Stomach (tissue), 9 donors: Measurements from ENCODE around the gene ASB9. TPM values are rescaled to one million over a fixed set of nuclear protein-coding genes. Genes with fewer than 3 reads are reported as not detected.
"Not testable (repeated sequence)": the region's sequence is repeated elsewhere in the genome, so short reads cannot be mapped to it uniquely, and the experiment has no call there.

Source experiments
- DNase-seq, 2 donors: peaks; one replicate each; pipeline versions ENCODE4 v3.0.0 to v3.0.0-alpha.2; 2013 to 2019
- H3K27ac ChIP-seq, 5 donors: fragments of 200-600 bp in 4 of 5; sonication (generic) in 4 of 5; one replicate each; pipeline ENCODE4 v1.5.1; 2013 to 2019; ENCODE audit warnings: mild to moderate bottlenecking in 1 of 5, moderate library complexity in 1 of 5
- H3K27me3 ChIP-seq, 3 donors: fragments of 200-600 bp; sonication (generic); one replicate each; pipeline ENCODE4 v1.5.1; 2017 to 2019; ENCODE audit warnings: mixed run types in 1 of 3
- H3K36me3 ChIP-seq, 4 donors: fragments of 200-600 bp; sonication (generic); 1 replicate in 3 of 4; 2 replicates in 1 of 4; pipeline ENCODE4 v1.5.1; 2016 to 2019
- H3K4me1 ChIP-seq, 4 donors: fragments of 200-600 bp; sonication (generic); one replicate each; pipeline ENCODE4 v1.5.1; 2016 to 2019
- H3K4me3 ChIP-seq, 4 donors: fragments of 200-600 bp; sonication (generic) in 3 of 4; one replicate each; pipeline ENCODE4 v1.5.1; 2016 to 2019; ENCODE audit warnings: mild to moderate bottlenecking in 1 of 4
- H3K9me3 ChIP-seq, 4 donors: fragments of 200-600 bp; sonication (generic); one replicate each; pipeline ENCODE4 v1.5.1; 2016 to 2019
- EP300 ChIP-seq: sonication (generic); formaldehyde crosslinking; IDR thresholded peaks from one replicate; pipeline ENCODE4 v1.6.1; 2017; ENCODE audit warnings: antibody characterized with exemption
- POLR2A ChIP-seq, 4 donors: fragments of 450-650 bp; IDR thresholded peaks; one replicate each; pipeline ENCODE4 v1.6.1; 2016; ENCODE audit warnings: antibody characterized with exemption in 4 of 4, control low read depth in 2 of 4, mild to moderate bottlenecking in 1 of 4, moderate library complexity in 1 of 4
- POLR2AphosphoS5 ChIP-seq, 3 donors: sonication (generic); formaldehyde crosslinking; IDR thresholded peaks; one replicate each; pipeline ENCODE4 v1.6.1; 2016; ENCODE audit warnings: antibody characterized with exemption in 3 of 3
- WGBS, 5 donors: extraction: QIAGEN DNeasy Blood & Tissue Kit in 3 of 5; methylation state at CpG; one replicate each; pipeline versions ENCODE4 v1.1.5 to v1.1.7; 2013 to 2018; 5-methylcytosine and 5-hydroxymethylcytosine counted together
- intact Hi-C: fragments of 100-400 bp; cut with DNase I; formaldehyde crosslinking; loops from one replicate; pipeline ENCODE4 v1.15.1; 2023; ENCODE audit warnings: low total_unique reads
- polyA plus RNA-seq, 3 donors: library from polyadenylated mRNA; stranded (reverse); fragments of 200-250 nt; gene quantifications; one replicate each; pipeline ENCODE4 v1.2.3, GENCODE V29; 2013
- total RNA-seq, 5 donors: library from RNA; depleted of rRNA; stranded (reverse); fragments of >200 nt; gene quantifications; one replicate each; pipeline versions ENCODE4 v1.1.0 to v1.2.3, GENCODE V29; 2014 to 2016
- TF ChIP-seq, protein P1 (sequence below), 7 experiments: fragments of 450-650 bp in 4 of 7; fragments of 200-600 bp in 3 of 7; sonication (generic) in 3 of 7; IDR thresholded peaks; one replicate each; pipeline ENCODE4 v1.5.1; 2016 to 2019; ENCODE audit warnings: antibody characterized with exemption in 7 of 7, control low read depth in 2 of 7, mild to moderate bottlenecking in 1 of 7
- donor health status: healthy with polysubstance abuse.
- donor health status: Bipolar disorder and iron deficiency.
- donor health status: healthy.

ASB9 gene
- total and polyA plus RNA-seq, 8 donors = 1.6 to 201 (median 4.8) TPM

- intact Hi-C loops = no loop called here
- H3K4me1 ChIP-seq = no peaks in the 10 kb centered on the region
- H3K27me3 ChIP-seq = no peaks in the 10 kb centered on the region
- TF ChIP-seq POLR2A (IDR thresholded peaks at IDR 0.05) = no peak
- TF ChIP-seq, protein P1, sequence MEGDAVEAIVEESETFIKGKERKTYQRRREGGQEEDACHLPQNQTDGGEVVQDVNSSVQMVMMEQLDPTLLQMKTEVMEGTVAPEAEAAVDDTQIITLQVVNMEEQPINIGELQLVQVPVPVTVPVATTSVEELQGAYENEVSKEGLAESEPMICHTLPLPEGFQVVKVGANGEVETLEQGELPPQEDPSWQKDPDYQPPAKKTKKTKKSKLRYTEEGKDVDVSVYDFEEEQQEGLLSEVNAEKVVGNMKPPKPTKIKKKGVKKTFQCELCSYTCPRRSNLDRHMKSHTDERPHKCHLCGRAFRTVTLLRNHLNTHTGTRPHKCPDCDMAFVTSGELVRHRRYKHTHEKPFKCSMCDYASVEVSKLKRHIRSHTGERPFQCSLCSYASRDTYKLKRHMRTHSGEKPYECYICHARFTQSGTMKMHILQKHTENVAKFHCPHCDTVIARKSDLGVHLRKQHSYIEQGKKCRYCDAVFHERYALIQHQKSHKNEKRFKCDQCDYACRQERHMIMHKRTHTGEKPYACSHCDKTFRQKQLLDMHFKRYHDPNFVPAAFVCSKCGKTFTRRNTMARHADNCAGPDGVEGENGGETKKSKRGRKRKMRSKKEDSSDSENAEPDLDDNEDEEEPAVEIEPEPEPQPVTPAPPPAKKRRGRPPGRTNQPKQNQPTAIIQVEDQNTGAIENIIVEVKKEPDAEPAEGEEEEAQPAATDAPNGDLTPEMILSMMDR (IDR thresholded peaks at IDR 0.05) = no peak
- no peak for TF ChIP-seq POLR2AphosphoS5 (IDR thresholded peaks at IDR 0.05)
- TF ChIP-seq EP300 = no peak
- H3K9me3 ChIP-seq = peaks cover 0 to 5% (median 2%) of the 10 kb centered on the region in 4 donors
- H3K27ac ChIP-seq = no peak overlapping the region
- H3K4me3 ChIP-seq = no peak overlapping the region
- DNase-seq = no peak
- 15 to 75% (median 60%) methylated on average over 1 of the region's 1 CpG for WGBS, 5 donors
- no peaks in the 10 kb centered on the region for H3K36me3 ChIP-seq
These were observed 7.7 kb upstream of the ASB9 start for GRCh38 chrX:15277604-15278003.

DNA sequence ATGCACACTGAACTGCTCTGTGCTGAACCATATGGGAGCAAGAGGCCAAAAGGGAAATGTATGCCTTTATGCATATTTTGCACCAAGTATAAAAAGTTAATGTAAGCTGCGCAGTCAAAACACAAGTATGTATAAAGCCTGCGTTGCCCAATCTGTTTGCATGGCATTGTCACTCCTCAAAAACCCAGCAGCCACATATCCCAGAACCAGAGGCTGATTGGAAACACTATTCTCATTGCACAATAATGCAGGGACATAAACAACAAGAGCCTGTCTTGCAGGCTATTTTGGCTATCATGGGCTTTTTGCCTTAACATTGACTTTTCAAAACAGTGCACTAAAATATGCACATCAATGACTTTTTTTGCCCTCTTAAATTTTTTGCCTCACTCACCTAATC is 5.1 kb upstream of the ASB9 start:
- no peak for DNase-seq
- intact Hi-C loops = no loop called here
- Histone ChIP-seq H3K27ac (no peak overlapping the region), H3K36me3 (no peaks in the 10 kb centered on the region), H3K4me3 (no peak overlapping the region), H3K4me1 (peaks cover 0 to 6% (median under 1%) of the 10 kb centered on the region in 4 donors), H3K9me3 (peaks cover 0 to 5% (median 2%) of the 10 kb centered on the region in 4 donors), H3K27me3 (no peaks in the 10 kb centered on the region)
- TF ChIP-seq POLR2A (IDR thresholded peaks at IDR 0.05) (no peak), POLR2AphosphoS5 (IDR thresholded peaks at IDR 0.05) (no peak), EP300 (no peak)
- TF ChIP-seq, protein P1 (IDR thresholded peaks at IDR 0.05) = no peak
- WGBS, 5 donors = 78 to 92% (median 91%) methylated on average over 2 of the region's 2 CpGs

- peaks cover 0 to 11% (median 3%) of the 10 kb centered on the region in 4 donors for H3K4me1 ChIP-seq
- intact Hi-C loops, H3K9me3 ChIP-seq, H3K4me3 ChIP-seq, DNase-seq, H3K36me3 ChIP-seq, H3K27me3 ChIP-seq, H3K27ac ChIP-seq: not testable (repeated sequence)
- 80 to 99% (median 98%) methylated on average over 10 of the region's 10 CpGs for WGBS, 5 donors
These were observed 3.4 kb upstream of the ASB9 start for GRCh38 chrX:15273275-15273674.

DNA sequence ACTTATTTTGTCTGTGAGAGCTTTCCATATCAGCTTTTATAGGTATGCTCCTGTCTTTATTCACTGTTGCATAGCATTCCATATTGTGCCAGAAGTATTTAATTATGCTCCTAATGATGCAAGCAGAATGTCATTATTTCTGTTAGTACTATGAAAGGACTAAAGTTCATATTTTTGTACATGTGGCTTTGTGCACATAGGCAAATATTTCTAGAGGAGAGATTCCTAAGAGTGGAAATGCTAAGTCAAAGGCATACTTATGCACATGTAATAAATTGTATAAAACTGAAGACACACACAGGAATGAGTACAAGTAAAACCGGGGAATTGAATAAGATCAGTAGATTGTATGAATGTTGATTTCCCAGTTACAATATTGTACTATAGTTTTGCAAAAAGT is 1.9 kb upstream of the ASB9 start:
- Histone ChIP-seq H3K36me3 (no peaks in the 10 kb centered on the region), H3K4me3 (no peak overlapping the region), H3K27ac (no peak overlapping the region), H3K4me1 (peaks cover 0 to 11% (median 3%) of the 10 kb centered on the region in 4 donors), H3K27me3 (no peaks in the 10 kb centered on the region), H3K9me3 (peaks cover 0 to 5% (median 2%) of the 10 kb centered on the region in 4 donors)
- 33 to 78% (median 72%) methylated on average over 1 of the region's 1 CpG for WGBS, 5 donors
- no peak for DNase-seq
- intact Hi-C loops = no loop called here
- TF ChIP-seq, protein P1 (IDR thresholded peaks at IDR 0.05) = no peak

GRCh38 chrX:15269120-15269519 is 763 bp downstream of the ASB9 start:
- peak overlapping the region in 2 of 5 donors; percentile 51 to 59 for H3K27ac ChIP-seq
- H3K36me3 ChIP-seq = no peaks in the 10 kb centered on the region
- H3K4me1 ChIP-seq = peaks cover 0 to 11% (median 3%) of the 10 kb centered on the region in 4 donors
- intact Hi-C loops = no loop called here
- peaks cover 0 to 5% (median 2%) of the 10 kb centered on the region in 4 donors for H3K9me3 ChIP-seq
- no peak for DNase-seq
- no peaks in the 10 kb centered on the region for H3K27me3 ChIP-seq
- 40 to 76% (median 67%) methylated on average over 1 of the region's 1 CpG for WGBS, 5 donors
- TF ChIP-seq EP300 = no peak
- no peak for TF ChIP-seq POLR2A (IDR thresholded peaks at IDR 0.05)
- TF ChIP-seq POLR2AphosphoS5 (IDR thresholded peaks at IDR 0.05) = no peak
- TF ChIP-seq, protein P1 (IDR thresholded peaks at IDR 0.05) = no peak
- no peak overlapping the region for H3K4me3 ChIP-seq
